T-helper 1 cell (primary cell): ENCODE results near the gene UACA.

Experiments
- DNase-seq, 5 donors: peaks; one replicate each; pipeline ENCODE4 v3.0.0-alpha.2; 2012 to 2020

UACA gene

GRCh38 chr15:70786996-70787395 lies 23.6 kb upstream of the UACA start:
- no peak for DNase-seq

GRCh38 chr15:70783610-70784022 lies 20.3 kb upstream of the UACA start:
- no peak for DNase-seq

GRCh38 chr15:70783041-70783440 lies 19.7 kb upstream of the UACA start:
- no peak for DNase-seq

- DNase-seq = no peak
These were observed 17.9 kb upstream of the UACA start for GRCh38 chr15:70781236-70781635.

- no peak for DNase-seq
These were observed 15.1 kb upstream of the UACA start for GRCh38 chr15:70778258-70779076.

GRCh38 chr15:70777170-70777926 lies 14.0 kb upstream of the UACA start:
- DNase-seq = no peak

- no peak for DNase-seq
These were observed 11.8 kb upstream of the UACA start for GRCh38 chr15:70775160-70775559.

- DNase-seq = no peak
These were observed 9.0 kb upstream of the UACA start for GRCh38 chr15:70772402-70772801.

GRCh38 chr15:70770863-70771262 lies 7.5 kb upstream of the UACA start:
- no peak for DNase-seq

GRCh38 chr15:70768257-70768883 lies 5.0 kb upstream of the UACA start:
- DNase-seq = no peak

- no peak for DNase-seq
These were observed 4.3 kb upstream of the UACA start for GRCh38 chr15:70767667-70768066.

- no peak for DNase-seq
These were observed 3.2 kb upstream of the UACA start for GRCh38 chr15:70766597-70766996.

GRCh38 chr15:70765504-70766281 lies 2.3 kb upstream of the UACA start:
- no peak for DNase-seq

- DNase-seq = no peak
These were observed 782 bp upstream of the UACA start for GRCh38 chr15:70763950-70764730.

- DNase-seq = no peak
These were observed 764 bp downstream of the UACA start for GRCh38 chr15:70762469-70763119.

- DNase-seq = no peak
These were observed 1.4 kb downstream of the UACA start for GRCh38 chr15:70761931-70762468.

- no peak for DNase-seq
These were observed 2.3 kb downstream of the UACA start for GRCh38 chr15:70761046-70761445.

GRCh38 chr15:70758790-70759462 lies 4.4 kb downstream of the UACA start:
- DNase-seq = no peak

- DNase-seq = no peak
These were observed 5.7 kb downstream of the UACA start for GRCh38 chr15:70757627-70758026.

- DNase-seq = no peak
These were observed 8.5 kb downstream of the UACA start for GRCh38 chr15:70754862-70755261.
